Activated CD8-positive, alpha-beta memory T cell treated with anti-CD3 and anti-CD28 coated beads for 24 hours (primary cell): ENCODE results near the gene ZNF793.

Experiments
- DNase-seq: peaks from one replicate; pipeline ENCODE4 v3.0.0-alpha.2; 2020

Gene ZNF793

GRCh38 chr19:37572203-37572602 lies 65.5 kb downstream of the ZNF793 start:
- no peak for DNase-seq

GRCh38 chr19:37583340-37583739 lies 76.6 kb downstream of the ZNF793 start:
- DNase-seq: no peak
